Astrocyte of the spinal cord (primary cell): ENCODE results near the gene SNX19.
A peak's percentile ranks its signal among the peaks of the same experiment; 100 is the strongest.

Source experiments
- DNase-seq: peaks from one replicate; pipeline ENCODE4 v3.0.0; 2011; ENCODE audit warnings: low read depth, low spot score
- H3K4me3 ChIP-seq: 2 replicates; pipeline ENCODE4 v1.5.1; 2011; ENCODE audit warnings: low read depth, mild to moderate bottlenecking, low read length, moderate library complexity
- in situ Hi-C: cut with HindIII; loops from 2 replicates; pipeline ENCODE4 v1.10.0; 2017; ENCODE audit warnings: low sequenced_read_pairs
- TF ChIP-seq, protein P1 (sequence below): IDR thresholded peaks from 2 replicates; pipeline ENCODE4 v1.5.1; 2012; ENCODE audit warnings: low read depth, mild to moderate bottlenecking, low read length, inconsistent platforms

SNX19 gene

GRCh38 chr11:130874955-130875531 lies 41.2 kb downstream of the SNX19 start:
- in situ Hi-C loops = loop anchor here (25.0 kb wide), 1 partner anchor 438 kb away; the partner anchor contains the start of genes ADAMTS15 and ADAMTS8
- no peak overlapping the region for H3K4me3 ChIP-seq
- TF ChIP-seq, protein P1, sequence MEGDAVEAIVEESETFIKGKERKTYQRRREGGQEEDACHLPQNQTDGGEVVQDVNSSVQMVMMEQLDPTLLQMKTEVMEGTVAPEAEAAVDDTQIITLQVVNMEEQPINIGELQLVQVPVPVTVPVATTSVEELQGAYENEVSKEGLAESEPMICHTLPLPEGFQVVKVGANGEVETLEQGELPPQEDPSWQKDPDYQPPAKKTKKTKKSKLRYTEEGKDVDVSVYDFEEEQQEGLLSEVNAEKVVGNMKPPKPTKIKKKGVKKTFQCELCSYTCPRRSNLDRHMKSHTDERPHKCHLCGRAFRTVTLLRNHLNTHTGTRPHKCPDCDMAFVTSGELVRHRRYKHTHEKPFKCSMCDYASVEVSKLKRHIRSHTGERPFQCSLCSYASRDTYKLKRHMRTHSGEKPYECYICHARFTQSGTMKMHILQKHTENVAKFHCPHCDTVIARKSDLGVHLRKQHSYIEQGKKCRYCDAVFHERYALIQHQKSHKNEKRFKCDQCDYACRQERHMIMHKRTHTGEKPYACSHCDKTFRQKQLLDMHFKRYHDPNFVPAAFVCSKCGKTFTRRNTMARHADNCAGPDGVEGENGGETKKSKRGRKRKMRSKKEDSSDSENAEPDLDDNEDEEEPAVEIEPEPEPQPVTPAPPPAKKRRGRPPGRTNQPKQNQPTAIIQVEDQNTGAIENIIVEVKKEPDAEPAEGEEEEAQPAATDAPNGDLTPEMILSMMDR = no peak
- no peak for DNase-seq

DNA sequence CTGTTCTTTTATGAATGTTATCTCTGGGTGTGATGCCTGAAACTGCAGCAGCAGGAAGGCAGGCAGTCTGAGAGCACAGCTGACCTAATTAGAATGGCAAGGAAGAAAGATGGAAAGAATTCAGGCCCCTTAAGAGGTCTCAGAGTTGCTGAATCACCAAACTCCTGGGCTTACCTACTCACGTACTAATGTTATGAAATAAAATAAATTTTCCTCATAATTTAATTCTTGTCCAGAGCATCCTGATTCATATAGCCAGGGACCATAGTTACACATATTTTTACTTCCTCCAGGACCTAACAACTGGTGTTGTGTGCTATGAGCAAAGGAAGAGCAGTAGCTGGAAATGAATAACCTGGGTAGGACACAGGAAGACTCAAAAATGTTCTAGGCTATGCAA lies 41.9 kb downstream of the SNX19 start:
- no peak overlapping the region for H3K4me3 ChIP-seq
- TF ChIP-seq, protein P1 = no peak
- DNase-seq = peak; percentile 41
- in situ Hi-C loops = loop anchor here (25.0 kb wide), 1 partner anchor 437 kb away; the partner anchor contains the start of genes ADAMTS15 and ADAMTS8

GRCh38 chr11:130873761-130874160 lies 42.5 kb downstream of the SNX19 start:
- peak; percentile 40 for DNase-seq
- TF ChIP-seq, protein P1 = no peak
- in situ Hi-C loops = loop anchor here (25.0 kb wide), 1 partner anchor 436 kb away; the partner anchor contains the start of genes ADAMTS15 and ADAMTS8
- no peak overlapping the region for H3K4me3 ChIP-seq

- TF ChIP-seq, protein P1 = no peak
- DNase-seq = peak; percentile 83
- no peak overlapping the region for H3K4me3 ChIP-seq
- in situ Hi-C loops = loop anchor here (25.0 kb wide), 1 partner anchor 436 kb away; the partner anchor contains the start of genes ADAMTS15 and ADAMTS8
Observed at GRCh38 chr11:130872981-130873380, 43.3 kb downstream of the SNX19 start.

GRCh38 chr11:130872513-130872912 lies 43.8 kb downstream of the SNX19 start:
- in situ Hi-C loops = loop anchor here (25.0 kb wide), 1 partner anchor 435 kb away; the partner anchor contains the start of genes ADAMTS15 and ADAMTS8
- no peak overlapping the region for H3K4me3 ChIP-seq
- DNase-seq = no peak
- TF ChIP-seq, protein P1 = no peak

GRCh38 chr11:130872102-130872501 lies 44.2 kb downstream of the SNX19 start:
- H3K4me3 ChIP-seq = no peak overlapping the region
- TF ChIP-seq, protein P1 = no peak
- no peak for DNase-seq
- in situ Hi-C loops = loop anchor here (25.0 kb wide), 1 partner anchor 435 kb away; the partner anchor contains the start of genes ADAMTS15 and ADAMTS8
